VCaP (cell line): ENCODE measurements around the gene LHPP.

Source experiments
- H3K27ac ChIP-seq: fragments of 450-650 bp; 2 replicates; pipeline ENCODE4 v1.5.1; 2017
- CTCF ChIP-seq: fragments of 450-650 bp; conservative IDR thresholded peaks from 2 replicates; pipeline ENCODE4 v1.5.1; 2017; ENCODE audit warnings: mild to moderate bottlenecking, moderate library complexity

LHPP gene

GRCh38 chr10:124541076-124541903 is 79.7 kb downstream of the LHPP start:
- TF ChIP-seq CTCF: no peak
- H3K27ac ChIP-seq: no peak overlapping the region

GRCh38 chr10:124542336-124542735 is 80.7 kb downstream of the LHPP start:
- H3K27ac ChIP-seq: no peak overlapping the region

GRCh38 chr10:124543146-124543545 is 81.5 kb downstream of the LHPP start:
- no peak overlapping the region for H3K27ac ChIP-seq
- no peak for TF ChIP-seq CTCF

More at GRCh38 chr10:124542336-124542735, 80.7 kb downstream of the LHPP start:
- no peak for TF ChIP-seq CTCF

- no peak overlapping the region for H3K27ac ChIP-seq
- TF ChIP-seq CTCF: no peak
Measured at GRCh38 chr10:124543971-124544370, 82.3 kb downstream of the LHPP start.

GRCh38 chr10:124544711-124545110 is 83.1 kb downstream of the LHPP start:
- TF ChIP-seq CTCF: no peak
- H3K27ac ChIP-seq: peak overlapping the region; percentile 76

GRCh38 chr10:124545351-124546054 is 83.9 kb downstream of the LHPP start:
- TF ChIP-seq CTCF: no peak
- H3K27ac ChIP-seq: peak overlapping the region; percentile 76

GRCh38 chr10:124546055-124546369 is 84.4 kb downstream of the LHPP start:
- peak overlapping the region; percentile 76 for H3K27ac ChIP-seq
- TF ChIP-seq CTCF: no peak
